CMK (cell line): ENCODE data around the gene PHACTR1.
"Not testable (repeated sequence)": the region's sequence is repeated elsewhere in the genome, so short reads cannot be mapped to it uniquely, and the experiment has no call there.

ENCODE experiments used
- DNase-seq: peaks from one replicate; pipeline ENCODE4 v3.0.0-alpha.2; 2010; ENCODE audit warnings: low read depth

The PHACTR1 gene

GRCh38 chr6:12716298-12716916, at the start of gene PHACTR1:
Gene PHACTR1, plus strand, starts transcription at chr6:12716767.
- DNase-seq: no peak

DNA sequence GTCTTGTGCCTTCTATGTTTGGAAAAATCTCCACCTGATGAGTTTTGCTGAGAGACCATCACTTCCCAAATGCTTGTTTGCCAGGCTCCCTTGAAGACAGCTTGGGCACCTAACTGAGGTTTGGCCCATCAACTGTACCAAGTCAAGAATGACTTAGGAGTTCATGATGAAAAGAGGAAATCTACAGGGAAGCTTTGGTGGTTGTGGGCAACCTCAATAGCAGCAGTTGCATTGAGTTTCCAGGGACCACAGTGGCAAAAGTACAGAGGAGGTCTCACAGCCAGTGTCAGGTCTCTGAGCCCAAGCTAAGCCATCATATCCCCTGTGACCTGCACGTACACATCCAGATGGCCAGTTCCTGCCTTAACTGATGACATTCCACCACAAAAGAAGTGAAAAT, 49.7 kb upstream of the PHACTR1 start:
- no peak for DNase-seq

DNA sequence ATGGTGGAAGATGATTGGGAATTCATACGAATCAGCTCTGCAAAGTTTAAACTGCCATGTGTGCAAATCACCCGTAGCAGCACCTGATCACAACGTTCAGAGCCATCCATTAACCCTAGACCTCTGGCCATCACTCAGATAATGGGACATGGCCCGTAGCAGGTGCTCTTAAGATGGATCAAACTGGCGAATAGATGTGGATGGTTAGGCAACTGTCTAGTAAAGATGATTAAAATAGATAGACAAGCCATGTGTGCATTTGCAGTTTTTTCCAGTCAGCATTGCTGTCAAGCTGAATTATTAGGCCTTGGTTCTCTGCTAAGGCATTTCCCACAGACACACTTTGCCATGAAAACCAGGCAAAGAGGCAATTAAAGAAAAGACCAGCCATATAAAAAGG, 40.6 kb upstream of the PHACTR1 start:
- DNase-seq: no peak

GRCh38 chr6:12679341-12679740, 37.2 kb upstream of the PHACTR1 start:
- no peak for DNase-seq

- DNase-seq: no peak
Observed at GRCh38 chr6:12693122-12693521, 23.4 kb upstream of the PHACTR1 start.

GRCh38 chr6:12698298-12698697, 18.3 kb upstream of the PHACTR1 start:
- DNase-seq: no peak

GRCh38 chr6:12704946-12705345, 11.6 kb upstream of the PHACTR1 start:
- DNase-seq: no peak

DNA sequence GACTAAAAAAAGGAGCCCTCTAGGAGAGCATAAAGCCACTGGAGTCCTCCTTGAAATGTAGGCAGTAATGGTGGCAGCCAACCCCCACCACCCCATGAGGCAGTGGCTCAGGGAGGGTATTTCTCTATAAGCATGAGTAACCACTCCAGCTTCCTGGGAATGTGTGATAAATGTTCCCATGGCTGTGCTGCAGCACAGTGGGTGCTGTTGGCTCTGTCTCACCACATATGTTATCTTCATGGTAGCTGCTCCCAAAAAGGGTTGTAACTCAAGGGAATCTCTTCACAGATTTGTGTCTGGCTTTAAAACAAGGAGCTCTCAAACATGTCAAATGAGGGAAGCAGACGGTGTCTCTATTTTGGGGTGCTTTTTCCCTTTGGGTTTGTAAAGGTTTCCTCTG, 7.5 kb upstream of the PHACTR1 start:
- no peak for DNase-seq

DNA sequence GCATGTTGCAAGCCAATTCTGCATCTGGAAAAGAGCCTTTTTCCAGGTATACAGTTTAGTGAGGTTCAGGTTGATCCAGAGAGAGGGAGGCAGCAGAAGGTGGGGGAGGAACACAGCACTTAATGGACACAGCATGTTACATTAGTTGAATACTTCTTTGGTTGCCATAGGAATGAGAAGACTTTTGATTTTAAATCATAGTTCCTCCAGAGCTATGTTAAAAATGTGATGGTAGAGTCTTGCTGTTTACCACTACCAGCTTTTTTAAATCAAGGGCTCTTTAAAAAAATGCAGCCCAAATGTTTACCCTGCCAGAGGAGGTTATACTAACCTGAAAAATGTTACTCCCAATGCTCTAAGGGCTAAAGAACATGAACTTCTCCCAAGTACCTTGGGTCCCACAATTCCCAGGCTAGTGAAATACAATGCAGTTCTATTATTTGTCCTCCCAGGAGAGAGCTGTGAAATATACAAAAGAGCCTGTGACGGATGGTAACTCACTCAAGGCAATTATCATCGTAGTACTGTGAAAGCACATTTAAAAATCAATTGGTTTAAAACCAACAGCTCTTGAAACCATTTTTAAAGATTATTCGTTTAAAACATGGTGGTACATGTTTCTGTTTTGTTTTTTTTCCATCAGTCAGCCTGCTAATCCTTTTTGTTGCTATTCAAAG, 6.9 kb upstream of the PHACTR1 start:
- DNase-seq: no peak

DNA sequence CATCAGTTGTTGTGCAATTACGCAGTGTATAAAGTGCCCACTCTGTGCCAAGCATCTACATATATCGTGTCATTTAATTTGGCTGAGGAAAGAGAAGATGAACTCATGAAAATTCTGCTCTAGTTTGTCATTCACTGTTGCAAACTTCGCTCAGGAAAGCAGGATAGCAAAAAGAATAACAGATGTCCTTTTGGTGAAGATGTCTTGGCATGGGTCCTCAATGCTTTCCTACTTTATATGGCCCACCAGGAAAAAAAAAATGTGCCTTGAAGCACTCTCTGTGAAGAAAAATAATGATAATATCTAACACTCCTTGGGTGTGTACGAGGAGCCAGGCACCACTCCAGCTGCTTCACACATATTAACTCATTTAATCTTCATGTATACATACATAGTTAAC, 5.6 kb upstream of the PHACTR1 start:
- no peak for DNase-seq

- no peak for DNase-seq
Observed at GRCh38 chr6:12714022-12714421, 2.5 kb upstream of the PHACTR1 start.

DNA sequence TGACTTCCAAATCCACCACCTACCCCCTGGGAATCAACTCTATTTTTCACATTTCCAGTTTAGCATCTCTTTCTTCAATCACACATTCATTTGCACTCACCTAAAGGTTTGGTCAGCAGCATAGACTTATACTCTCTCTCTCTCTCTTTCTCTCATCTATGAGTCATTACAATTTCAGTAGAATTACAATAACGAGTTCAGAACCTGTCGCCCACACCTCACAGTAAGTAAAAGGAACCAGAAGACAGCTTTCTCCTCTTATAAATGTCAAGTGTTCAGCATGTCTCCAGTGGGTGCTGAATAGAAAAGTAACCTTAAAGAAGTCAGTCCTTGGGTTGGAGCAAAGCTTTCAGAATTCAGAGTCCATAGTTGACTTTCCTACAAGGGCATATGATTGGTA, 1.1 kb upstream of the PHACTR1 start:
- no peak for DNase-seq

- no peak for DNase-seq
Observed at GRCh38 chr6:12717356-12717755, 789 bp downstream of the PHACTR1 start.

GRCh38 chr6:12718015-12718414, 1.4 kb downstream of the PHACTR1 start:
- DNase-seq: no peak

GRCh38 chr6:12719017-12719416, 2.5 kb downstream of the PHACTR1 start:
- DNase-seq: no peak

DNA sequence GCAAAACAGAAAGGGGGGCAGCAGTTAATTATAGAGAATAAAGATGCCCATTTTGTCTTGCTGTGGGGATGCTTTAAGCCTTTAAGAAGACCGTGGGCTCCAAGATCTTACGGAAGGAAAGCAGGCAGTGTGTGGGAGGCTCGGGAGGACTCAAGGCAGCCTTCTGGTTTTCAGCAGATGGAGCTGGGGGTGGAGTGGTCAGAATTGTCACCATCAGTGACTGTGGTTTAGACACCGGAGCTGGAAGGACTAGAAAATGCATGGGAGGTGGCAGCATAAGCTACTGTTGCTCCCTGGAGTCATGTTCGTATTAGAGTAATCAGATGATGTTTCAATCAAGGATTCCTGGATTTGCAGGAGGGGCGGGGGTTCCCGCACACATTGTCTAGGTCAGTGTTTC, 3.7 kb downstream of the PHACTR1 start:
- DNase-seq: no peak

DNA sequence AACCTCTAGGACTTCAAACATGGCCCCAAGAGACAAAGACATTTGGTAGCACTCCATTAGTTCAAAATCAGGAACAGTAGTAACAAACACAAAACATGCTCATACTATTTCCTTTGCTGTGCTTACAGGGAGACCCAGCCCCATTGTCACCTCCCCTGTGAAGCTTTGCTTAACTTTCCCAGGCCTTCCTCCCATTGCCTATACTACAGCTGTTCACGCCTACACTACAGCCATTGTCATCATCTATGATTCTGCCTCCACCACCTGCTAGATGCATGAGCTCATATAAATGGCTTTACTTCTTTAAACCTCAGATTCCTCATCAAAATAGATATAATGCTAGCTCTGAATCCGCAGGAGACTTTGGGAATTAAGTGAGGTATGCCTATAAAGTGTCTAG, 8.7 kb downstream of the PHACTR1 start:
- no peak for DNase-seq

GRCh38 chr6:12729467-12729866, 12.9 kb downstream of the PHACTR1 start:
- no peak for DNase-seq

DNA sequence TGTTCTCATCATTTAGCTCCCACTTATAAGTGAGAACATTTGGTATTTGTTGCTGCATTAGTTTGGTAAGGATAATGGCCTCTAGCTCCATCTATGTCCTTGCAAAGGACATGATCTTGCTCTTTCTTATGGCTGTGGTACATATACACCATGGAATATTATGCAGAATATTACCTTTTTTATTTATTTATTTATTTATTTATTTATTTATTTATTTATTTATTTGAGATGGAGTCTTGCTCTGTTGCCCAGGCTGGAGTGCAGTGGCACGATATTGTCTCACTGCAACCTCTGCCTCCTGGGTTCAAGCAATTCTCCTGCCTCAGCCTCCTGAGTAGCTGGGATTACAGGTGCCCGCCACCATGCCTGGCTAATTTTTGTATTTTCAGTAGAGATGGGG, 14.2 kb downstream of the PHACTR1 start:
- DNase-seq: not testable (repeated sequence)

- DNase-seq: no peak
Observed at GRCh38 chr6:12733876-12734275, 17.3 kb downstream of the PHACTR1 start.

- no peak for DNase-seq
Observed at GRCh38 chr6:12735786-12736185, 19.2 kb downstream of the PHACTR1 start.

- DNase-seq: no peak
Observed at GRCh38 chr6:12748411-12748810, 31.8 kb downstream of the PHACTR1 start.

DNA sequence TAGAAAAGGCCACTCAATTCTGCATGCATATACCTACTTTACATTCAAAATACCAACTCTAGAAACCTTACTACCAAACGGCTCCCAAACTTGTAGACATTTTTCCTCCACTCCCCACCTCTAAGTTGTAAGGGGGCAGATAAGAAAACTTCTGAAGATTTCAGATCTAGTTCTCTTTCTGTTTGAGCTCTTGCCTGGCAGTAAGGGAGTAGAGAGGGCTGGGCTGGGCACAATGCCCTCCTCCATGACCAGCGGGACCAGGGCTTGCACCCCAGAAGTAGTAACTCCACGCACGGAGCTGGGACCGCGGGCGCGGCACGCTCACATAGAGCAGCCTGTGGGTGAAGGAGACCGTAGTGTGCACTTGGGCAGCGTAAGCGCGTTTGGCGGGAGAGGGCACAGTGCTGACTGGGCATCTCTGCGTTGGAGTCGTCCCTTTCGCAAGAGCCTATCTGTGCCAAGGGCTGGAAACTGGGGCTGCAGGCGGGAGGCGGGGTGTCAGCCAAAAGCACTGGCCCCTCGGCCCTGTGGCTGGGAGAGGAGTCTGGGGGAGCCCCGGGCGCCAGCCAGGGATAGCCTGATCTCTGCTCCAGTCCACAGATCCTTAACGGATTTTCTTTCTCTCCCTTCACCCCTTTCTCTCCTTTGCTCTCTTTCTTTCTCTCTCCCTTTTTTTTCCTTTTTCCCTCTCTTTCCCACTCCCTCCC, 32.4 kb downstream of the PHACTR1 start:
- DNase-seq: no peak
